ENCODE measurements around the gene SLC5A5. TPM values are rescaled to one million over a fixed set of nuclear protein-coding genes. Genes with fewer than 3 reads are reported as not detected.

The SLC5A5 gene
- total and polyA plus RNA-seq, 11 donors: not detected

- no peak overlapping the region for H3K27ac ChIP-seq
- TF ChIP-seq, protein P1, sequence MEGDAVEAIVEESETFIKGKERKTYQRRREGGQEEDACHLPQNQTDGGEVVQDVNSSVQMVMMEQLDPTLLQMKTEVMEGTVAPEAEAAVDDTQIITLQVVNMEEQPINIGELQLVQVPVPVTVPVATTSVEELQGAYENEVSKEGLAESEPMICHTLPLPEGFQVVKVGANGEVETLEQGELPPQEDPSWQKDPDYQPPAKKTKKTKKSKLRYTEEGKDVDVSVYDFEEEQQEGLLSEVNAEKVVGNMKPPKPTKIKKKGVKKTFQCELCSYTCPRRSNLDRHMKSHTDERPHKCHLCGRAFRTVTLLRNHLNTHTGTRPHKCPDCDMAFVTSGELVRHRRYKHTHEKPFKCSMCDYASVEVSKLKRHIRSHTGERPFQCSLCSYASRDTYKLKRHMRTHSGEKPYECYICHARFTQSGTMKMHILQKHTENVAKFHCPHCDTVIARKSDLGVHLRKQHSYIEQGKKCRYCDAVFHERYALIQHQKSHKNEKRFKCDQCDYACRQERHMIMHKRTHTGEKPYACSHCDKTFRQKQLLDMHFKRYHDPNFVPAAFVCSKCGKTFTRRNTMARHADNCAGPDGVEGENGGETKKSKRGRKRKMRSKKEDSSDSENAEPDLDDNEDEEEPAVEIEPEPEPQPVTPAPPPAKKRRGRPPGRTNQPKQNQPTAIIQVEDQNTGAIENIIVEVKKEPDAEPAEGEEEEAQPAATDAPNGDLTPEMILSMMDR (IDR thresholded peaks at IDR 0.05): no peak
- no peak for TF ChIP-seq POLR2A (IDR thresholded peaks at IDR 0.05)
- intact Hi-C loops (cut with DNase I): no loop called here
- 38 to 61% (median 45%) methylated on average over 7 to 11 of the region's 11 CpGs for WGBS, 4 donors
- H3K36me3 ChIP-seq: peaks cover 0 to 22% (median 16%) of the 10 kb centered on the region in 9 donors
- H3K4me1 ChIP-seq: peaks cover 0 to 26% (median 6%) of the 10 kb centered on the region in 12 donors
- H3K27me3 ChIP-seq: peaks cover 33 to 48% (median 41%) of the 10 kb centered on the region in 9 donors
- no peak for DNase-seq
- H3K9me3 ChIP-seq: no peaks in the 10 kb centered on the region
- no peak for ATAC-seq
- H3K4me3 ChIP-seq: no peak overlapping the region
Measured at GRCh38 chr19:17869114-17869608, 2.6 kb upstream of the SLC5A5 start.

- intact Hi-C loops (cut with DNase I): loop anchor here in 1 of 10 donors (5.0 kb wide), 1 partner anchor 121 kb away; no protein-coding TSS in a partner anchor
- peaks cover 38 to 69% (median 52%) of the 10 kb centered on the region in 9 donors for H3K27me3 ChIP-seq
- 60 to 66% (median 61%) methylated on average over 9 to 10 of the region's 10 CpGs for WGBS, 4 donors
- H3K36me3 ChIP-seq: peaks cover 0 to under 1% (median 0%) of the 10 kb centered on the region in 9 donors
- no peak for DNase-seq
- no peak for ATAC-seq
- peak overlapping the region in 1 of 12 donors; percentile 36 for H3K4me3 ChIP-seq
- no peaks in the 10 kb centered on the region for H3K9me3 ChIP-seq
- no peak overlapping the region for H3K27ac ChIP-seq
- peaks cover 0 to 27% (median 6%) of the 10 kb centered on the region in 12 donors for H3K4me1 ChIP-seq
- no peak for TF ChIP-seq POLR2A (IDR thresholded peaks at IDR 0.05)
- TF ChIP-seq, protein P1 (IDR thresholded peaks at IDR 0.05): no peak
Measured at GRCh38 chr19:17871032-17871877, 490 bp upstream of the SLC5A5 start.

GRCh38 chr19:17872251-17873001 is 681 bp downstream of the SLC5A5 start:
- H3K9me3 ChIP-seq: no peaks in the 10 kb centered on the region
- peaks cover 0 to 27% (median 6%) of the 10 kb centered on the region in 12 donors for H3K4me1 ChIP-seq
- DNase-seq (no peak), ATAC-seq (peak in 2 of 4 donors; percentile 7 to 21)
- 6 to 10% (median 7%) methylated on average over 16 to 61 of the region's 61 CpGs for WGBS, 4 donors
- H3K27me3 ChIP-seq: peaks cover 38 to 70% (median 52%) of the 10 kb centered on the region in 9 donors
- TF ChIP-seq, protein P1 (IDR thresholded peaks at IDR 0.05): no peak
- TF ChIP-seq POLR2A (IDR thresholded peaks at IDR 0.05): no peak
- H3K27ac ChIP-seq: no peak overlapping the region
- intact Hi-C loops (cut with DNase I): loop anchor here in 1 of 10 donors (5.0 kb wide), 1 partner anchor 120 kb away; no protein-coding TSS in a partner anchor
- H3K36me3 ChIP-seq: no peaks in the 10 kb centered on the region
- peak overlapping the region in 3 of 12 donors; percentile 7 to 36 (median 15) for H3K4me3 ChIP-seq
